Body of pancreas (tissue), 4 donors: ENCODE measurements around the gene OSER1. TPM values are rescaled to one million over a fixed set of nuclear protein-coding genes. Genes with fewer than 3 reads are reported as not detected.

Source experiments
- ATAC-seq: fragments of 150-250 bp; one replicate; pipeline ENCODE4 v1.9.1; 2016
- DNase-seq, 4 donors: peaks; one replicate each; pipeline ENCODE4 v3.0.0-alpha.2; 2019
- H3K27ac ChIP-seq, 4 donors: fragments of 200-600 bp; sonication (generic); 1 replicate in 3 of 4; 2 replicates in 1 of 4; pipeline versions ENCODE4 v1.5.1 to v1.6.1; 2016 to 2019; ENCODE audit warnings: mild to moderate bottlenecking in 1 of 4, mixed read lengths in 1 of 4, moderate library complexity in 1 of 4
- H3K27me3 ChIP-seq, 2 donors: fragments of 200-600 bp; sonication (generic); one replicate each; pipeline ENCODE4 v1.6.0; 2016; ENCODE audit warnings: mild to moderate bottlenecking in 1 of 2
- H3K36me3 ChIP-seq, 2 donors: fragments of 200-600 bp; sonication (generic); replicated peaks in 1 of 2; 2 replicates each; pipeline ENCODE4 v1.5.1; 2016; ENCODE audit warnings: low read depth in 2 of 2; ENCODE audit not compliant: insufficient read depth in 1 of 2
- H3K4me1 ChIP-seq: fragments of 200-600 bp; sonication (generic); one replicate; pipeline ENCODE4 v1.6.0; 2016
- H3K4me3 ChIP-seq, 2 donors: fragments of 200-600 bp; sonication (generic); 1 replicate in 1 of 2; 2 replicates in 1 of 2; pipeline ENCODE4 v1.5.1; 2016 to 2019
- H3K9me3 ChIP-seq, 3 donors: fragments of 200-600 bp; sonication (generic); 1 replicate in 2 of 3; 2 replicates in 1 of 3; pipeline ENCODE4 v1.5.1; 2016
- CTCF ChIP-seq, 7 experiments: fragments of 450-650 bp in 4 of 7; fragments of 200-600 bp in 3 of 7; sonication (generic) in 3 of 7; IDR thresholded peaks; one replicate each; pipeline ENCODE4 v1.5.1; 2016 to 2019; ENCODE audit warnings: antibody characterized with exemption in 7 of 7
- POLR2A ChIP-seq, 3 donors: fragments of 450-650 bp; IDR thresholded peaks; one replicate each; pipeline ENCODE4 v1.6.1; 2016; ENCODE audit warnings: antibody characterized with exemption in 3 of 3, mild to moderate bottlenecking in 2 of 3
- WGBS, 2 donors: methylation state at CpG; one replicate each; pipeline ENCODE4 v1.1.5; 2017; 5-methylcytosine and 5-hydroxymethylcytosine counted together
- intact Hi-C: fragments of 100-400 bp; cut with DNase I; formaldehyde crosslinking; loops from one replicate; pipeline ENCODE4 v1.15.1; 2023
- total RNA-seq, 2 donors: library from RNA; depleted of rRNA; stranded (reverse); fragments of >200 nt; gene quantifications; one replicate each; pipeline ENCODE4 v1.1.0, GENCODE V29; 2016

The OSER1 gene
- total RNA-seq, 2 donors from 2014 or later = 2.0 to 17.1 TPM

GRCh38 chr20:44207126-44207723, 3.3 kb downstream of the OSER1 start:
- H3K27me3 ChIP-seq = no peaks in the 10 kb centered on the region
- H3K9me3 ChIP-seq = no peaks in the 10 kb centered on the region
- ATAC-seq = no peak
- intact Hi-C loops = no loop called here
- no peak for TF ChIP-seq CTCF (IDR thresholded peaks at IDR 0.05)
- no peak for TF ChIP-seq POLR2A (IDR thresholded peaks at IDR 0.05)
- peaks cover 48% of the 10 kb centered on the region for H3K4me1 ChIP-seq
- WGBS, 2 donors = 44% methylated on average over 3 of the region's 3 CpGs
- DNase-seq = no peak
- peaks cover 0 to 6% of the 10 kb centered on the region in 2 donors for H3K36me3 ChIP-seq
- no peak overlapping the region for H3K27ac ChIP-seq
- no peak overlapping the region for H3K4me3 ChIP-seq

DNA sequence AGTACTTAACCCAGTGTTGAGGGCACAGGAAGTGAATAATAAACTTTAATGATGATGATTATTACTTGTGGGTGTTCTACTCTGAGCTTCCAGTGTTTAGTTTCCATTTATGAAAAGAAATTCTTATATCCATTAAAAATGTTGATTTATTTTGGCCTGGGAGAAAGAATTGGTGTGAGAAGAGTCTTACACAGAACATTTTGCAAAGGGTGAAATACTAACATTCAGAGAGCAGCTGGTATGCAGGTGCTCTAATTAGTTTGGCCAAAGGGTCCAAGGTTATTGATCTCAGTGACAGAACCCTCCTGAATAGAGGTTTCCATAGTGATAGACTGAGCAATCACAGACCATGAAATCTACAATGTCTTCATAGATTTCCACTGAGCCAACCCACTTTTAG, 4.4 kb downstream of the OSER1 start:
- no peak overlapping the region for H3K27ac ChIP-seq
- H3K4me3 ChIP-seq = no peak overlapping the region
- DNase-seq (no peak), ATAC-seq (no peak)
- H3K9me3 ChIP-seq = no peaks in the 10 kb centered on the region
- intact Hi-C loops = no loop called here
- H3K27me3 ChIP-seq = no peaks in the 10 kb centered on the region
- H3K36me3 ChIP-seq = peaks cover 0 to 14% of the 10 kb centered on the region in 2 donors
- TF ChIP-seq POLR2A (IDR thresholded peaks at IDR 0.05) (no peak), CTCF (IDR thresholded peaks at IDR 0.05) (no peak)
- peaks cover 40% of the 10 kb centered on the region for H3K4me1 ChIP-seq

- Histone ChIP-seq H3K4me3 (no peak overlapping the region), H3K36me3 (peaks cover 0 to 25% of the 10 kb centered on the region in 2 donors), H3K27me3 (no peaks in the 10 kb centered on the region), H3K9me3 (no peaks in the 10 kb centered on the region), H3K4me1 (peaks cover 40% of the 10 kb centered on the region), H3K27ac (peak overlapping the region in 2 of 4 donors; percentile 63 to 65)
- 84 to 86% methylated on average over 10 of the region's 10 CpGs for WGBS, 2 donors
- TF ChIP-seq POLR2A (IDR thresholded peaks at IDR 0.05) = no peak
- no peak for TF ChIP-seq CTCF (IDR thresholded peaks at IDR 0.05)
- ATAC-seq (no peak), DNase-seq (no peak)
- intact Hi-C loops = no loop called here
Measured at GRCh38 chr20:44204832-44205215, 5.7 kb downstream of the OSER1 start.

DNA sequence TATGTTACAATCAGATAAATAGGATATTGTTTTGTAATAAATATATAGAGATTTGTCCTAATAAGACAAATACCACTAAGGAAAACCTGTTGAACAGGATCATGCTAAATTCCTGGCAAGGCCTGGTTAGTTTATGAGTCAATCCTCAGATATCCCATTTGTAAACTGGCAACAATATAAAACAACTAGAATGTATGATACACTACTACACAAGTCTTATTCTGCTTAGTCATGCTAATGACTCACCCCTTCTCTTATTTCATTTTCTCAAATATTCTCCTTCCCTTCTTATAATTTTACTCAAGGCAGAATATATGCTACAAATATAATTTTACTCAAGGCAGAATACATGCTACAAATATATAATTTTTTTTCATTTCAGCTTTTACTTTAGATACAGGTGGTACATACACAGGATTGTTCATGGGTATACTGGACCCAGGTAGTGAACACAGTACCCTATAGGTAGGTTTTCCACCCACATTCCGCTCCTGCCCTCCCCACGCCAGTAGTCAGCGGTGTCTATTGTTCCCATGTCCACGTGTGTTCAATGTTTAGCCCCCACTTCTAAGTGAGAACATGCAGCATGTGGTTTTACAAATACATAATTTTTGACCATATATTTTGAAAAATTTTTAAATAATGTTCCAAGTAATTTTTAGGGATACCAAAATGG, 6.3 kb downstream of the OSER1 start:
- Histone ChIP-seq H3K4me1 (peaks cover 34% of the 10 kb centered on the region), H3K27me3 (no peaks in the 10 kb centered on the region), H3K9me3 (no peaks in the 10 kb centered on the region), H3K27ac (peak overlapping the region; percentile 59 to 72 (median 64)), H3K36me3 (peaks cover 0 to 26% of the 10 kb centered on the region in 2 donors), H3K4me3 (no peak overlapping the region)
- peak; percentile 99 for ATAC-seq
- intact Hi-C loops = no loop called here
- TF ChIP-seq POLR2A (IDR thresholded peaks at IDR 0.05) (no peak), CTCF (IDR thresholded peaks at IDR 0.05) (no peak)
- peak in 3 of 4 donors; percentile 41 to 79 (median 69) for DNase-seq
- 85 to 93% methylated on average over 4 of the region's 4 CpGs for WGBS, 2 donors

- no peak overlapping the region for H3K27ac ChIP-seq
- H3K4me1 ChIP-seq = peaks cover 23% of the 10 kb centered on the region
- TF ChIP-seq CTCF (IDR thresholded peaks at IDR 0.05) (no peak), POLR2A (IDR thresholded peaks at IDR 0.05) (no peak)
- H3K4me3 ChIP-seq = no peak overlapping the region
- peaks cover 0 to 32% of the 10 kb centered on the region in 2 donors for H3K36me3 ChIP-seq
- intact Hi-C loops = no loop called here
- no peak for DNase-seq
- no peaks in the 10 kb centered on the region for H3K27me3 ChIP-seq
- 93% methylated on average over 2 of the region's 2 CpGs for WGBS, 2 donors
- H3K9me3 ChIP-seq = no peaks in the 10 kb centered on the region
- no peak for ATAC-seq
Measured at GRCh38 chr20:44203161-44203560, 7.4 kb downstream of the OSER1 start.
